Peyer's patch (tissue), 4 donors: ENCODE results near the gene UCK1. TPM values are rescaled to one million over a fixed set of nuclear protein-coding genes. Genes with fewer than 3 reads are reported as not detected.
"Not testable (repeated sequence)": the region's sequence is repeated elsewhere in the genome, so short reads cannot be mapped to it uniquely, and the experiment has no call there.

ENCODE experiments used
- DNase-seq, 3 donors: peaks; one replicate each; pipeline ENCODE4 v3.0.0-alpha.2; 2017 to 2019
- H3K27ac ChIP-seq, 4 donors: fragments of 200-600 bp; sonication (generic); one replicate each; pipeline ENCODE4 v1.5.1; 2016 to 2019
- H3K27me3 ChIP-seq, 2 donors: fragments of 200-600 bp; sonication (generic); one replicate each; pipeline ENCODE4 v1.5.1; 2019
- H3K36me3 ChIP-seq, 3 donors: fragments of 200-600 bp; sonication (generic); one replicate each; pipeline ENCODE4 v1.5.1; 2016 to 2019
- H3K4me1 ChIP-seq, 4 donors: fragments of 200-600 bp; sonication (generic); one replicate each; pipeline ENCODE4 v1.5.1; 2016 to 2019
- H3K4me3 ChIP-seq, 4 donors: fragments of 200-600 bp; sonication (generic); 1 replicate in 3 of 4; 2 replicates in 1 of 4; pipeline ENCODE4 v1.5.1; 2016 to 2019; ENCODE audit warnings: mild to moderate bottlenecking in 1 of 4
- H3K9me3 ChIP-seq, 4 donors: fragments of 200-600 bp; sonication (generic); one replicate each; pipeline ENCODE4 v1.5.1; 2016 to 2019; ENCODE audit warnings: mild to moderate bottlenecking in 1 of 4
- CTCF ChIP-seq, 6 experiments: fragments of 450-650 bp in 4 of 6; fragments of 200-600 bp in 2 of 6; sonication (generic) in 1 of 6; IDR thresholded peaks; one replicate each; pipeline ENCODE4 v1.5.1; 2017 to 2019; ENCODE audit warnings: antibody characterized with exemption in 6 of 6, mild to moderate bottlenecking in 3 of 6, moderate library complexity in 1 of 6
- POLR2A ChIP-seq, 2 donors: fragments of 450-650 bp; IDR thresholded peaks; one replicate each; pipeline ENCODE4 v1.5.1; 2017; ENCODE audit warnings: antibody characterized with exemption in 2 of 2, mild to moderate bottlenecking in 2 of 2, moderate library complexity in 2 of 2
- total RNA-seq, 4 donors: library from RNA; depleted of rRNA; stranded (reverse); fragments of >200 nt; gene quantifications; one replicate each; pipeline ENCODE4 v1.1.0, GENCODE V29; 2016

Gene UCK1
- total RNA-seq, 4 donors from 2014 or later = 20.6 to 37.2 (median 31.1) TPM

GRCh38 chr9:131517761-131518190, 13.3 kb downstream of the UCK1 start:
- TF ChIP-seq POLR2A (IDR thresholded peaks at IDR 0.05) = no peak
- TF ChIP-seq CTCF (IDR thresholded peaks at IDR 0.05) = no peak
- H3K27me3 ChIP-seq = no peaks in the 10 kb centered on the region
- H3K36me3 ChIP-seq = peaks cover 0 to 89% (median 0%) of the 10 kb centered on the region in 3 donors
- no peak overlapping the region for H3K4me3 ChIP-seq
- H3K9me3 ChIP-seq = no peaks in the 10 kb centered on the region
- no peak for DNase-seq
- H3K27ac ChIP-seq = no peak overlapping the region
- H3K4me1 ChIP-seq = no peaks in the 10 kb centered on the region

GRCh38 chr9:131516930-131517329, 14.1 kb downstream of the UCK1 start:
- no peak for DNase-seq
- H3K4me1 ChIP-seq = no peaks in the 10 kb centered on the region
- no peaks in the 10 kb centered on the region for H3K9me3 ChIP-seq
- no peak overlapping the region for H3K27ac ChIP-seq
- H3K36me3 ChIP-seq = peaks cover 0 to 89% (median 0%) of the 10 kb centered on the region in 3 donors
- no peaks in the 10 kb centered on the region for H3K27me3 ChIP-seq
- no peak overlapping the region for H3K4me3 ChIP-seq
- TF ChIP-seq POLR2A (IDR thresholded peaks at IDR 0.05) (no peak), CTCF (IDR thresholded peaks at IDR 0.05) (no peak)

- Histone ChIP-seq H3K4me3 (no peak overlapping the region), H3K36me3 (peaks cover 0 to 88% (median 0%) of the 10 kb centered on the region in 3 donors), H3K27me3 (no peaks in the 10 kb centered on the region), H3K4me1 (no peaks in the 10 kb centered on the region), H3K27ac (no peak overlapping the region), H3K9me3 (no peaks in the 10 kb centered on the region)
- TF ChIP-seq CTCF (IDR thresholded peaks at IDR 0.05) (no peak), POLR2A (IDR thresholded peaks at IDR 0.05) (no peak)
- no peak for DNase-seq
These were observed 15.0 kb downstream of the UCK1 start for GRCh38 chr9:131516100-131516499.

- not testable (repeated sequence) for DNase-seq, H3K27ac ChIP-seq, H3K4me3 ChIP-seq, H3K27me3 ChIP-seq, H3K4me1 ChIP-seq, H3K9me3 ChIP-seq
- H3K36me3 ChIP-seq = peaks cover 0 to 88% (median 0%) of the 10 kb centered on the region in 3 donors
These were observed 15.5 kb downstream of the UCK1 start for GRCh38 chr9:131515559-131516031.

GRCh38 chr9:131513177-131513576, 17.9 kb downstream of the UCK1 start:
- no peaks in the 10 kb centered on the region for H3K27me3 ChIP-seq
- H3K27ac ChIP-seq = no peak overlapping the region
- H3K4me3 ChIP-seq = no peak overlapping the region
- H3K9me3 ChIP-seq = no peaks in the 10 kb centered on the region
- H3K4me1 ChIP-seq = no peaks in the 10 kb centered on the region
- H3K36me3 ChIP-seq = peaks cover 0 to 84% (median 0%) of the 10 kb centered on the region in 3 donors
- no peak for TF ChIP-seq POLR2A (IDR thresholded peaks at IDR 0.05)
- TF ChIP-seq CTCF (IDR thresholded peaks at IDR 0.05) = no peak
- DNase-seq = no peak

GRCh38 chr9:131511880-131512279, 19.2 kb downstream of the UCK1 start:
- Histone ChIP-seq H3K4me1 (no peaks in the 10 kb centered on the region), H3K4me3 (no peak overlapping the region), H3K36me3 (peaks cover 0 to 83% (median 0%) of the 10 kb centered on the region in 3 donors), H3K9me3 (no peaks in the 10 kb centered on the region), H3K27me3 (no peaks in the 10 kb centered on the region), H3K27ac (no peak overlapping the region)
- DNase-seq = no peak
- no peak for TF ChIP-seq CTCF (IDR thresholded peaks at IDR 0.05)
